Parathyroid adenoma (tissue), 2 donors: ENCODE results near the gene RNU7-1.

Experiments used
- H2AFZ ChIP-seq: fragments of 300-600 bp; sonication (generic); one replicate; pipeline ENCODE4 v1.7.0; 2017; ENCODE audit warnings: antibody characterized with exemption, mild to moderate bottlenecking
- H3K27ac ChIP-seq: fragments of 300-600 bp; sonication (generic); one replicate; pipeline ENCODE4 v1.7.0; 2017
- H3K27me3 ChIP-seq: fragments of 300-600 bp; sonication (generic); one replicate; pipeline ENCODE4 v1.7.0; 2017; ENCODE audit warnings: low read length; ENCODE audit not compliant: control insufficient read depth, insufficient read depth
- H3K36me3 ChIP-seq: fragments of 300-600 bp; sonication (generic); one replicate; pipeline ENCODE4 v1.7.0; 2017; ENCODE audit warnings: low read length; ENCODE audit not compliant: control insufficient read depth, insufficient read depth
- H3K4me1 ChIP-seq: fragments of 300-600 bp; sonication (generic); one replicate; pipeline ENCODE4 v1.7.0; 2017; ENCODE audit warnings: control low read depth
- H3K4me2 ChIP-seq: fragments of 300-600 bp; sonication (generic); one replicate; pipeline ENCODE4 v1.7.0; 2017; ENCODE audit warnings: low read length
- H3K4me3 ChIP-seq: fragments of 300-600 bp; sonication (generic); one replicate; pipeline ENCODE4 v1.7.0; 2017; ENCODE audit warnings: low read depth, low read length
- H3K79me2 ChIP-seq: fragments of 300-600 bp; sonication (generic); one replicate; pipeline ENCODE4 v1.7.0; 2017; ENCODE audit warnings: control low read depth
- H3K9ac ChIP-seq: fragments of 300-600 bp; sonication (generic); one replicate; pipeline ENCODE4 v1.7.0; 2017; ENCODE audit warnings: mild to moderate bottlenecking
- H3K9me3 ChIP-seq: fragments of 300-600 bp; sonication (generic); one replicate; pipeline ENCODE4 v1.7.0; 2017; ENCODE audit warnings: low read length; ENCODE audit not compliant: control insufficient read depth
- CTCF ChIP-seq: fragments of 300-600 bp; sonication (generic); IDR thresholded peaks from one replicate; pipeline ENCODE4 v1.7.0; 2017; ENCODE audit warnings: antibody characterized with exemption, mild to moderate bottlenecking
- donor health status: primary hyperparathyroidism.

The RNU7-1 gene

DNA sequence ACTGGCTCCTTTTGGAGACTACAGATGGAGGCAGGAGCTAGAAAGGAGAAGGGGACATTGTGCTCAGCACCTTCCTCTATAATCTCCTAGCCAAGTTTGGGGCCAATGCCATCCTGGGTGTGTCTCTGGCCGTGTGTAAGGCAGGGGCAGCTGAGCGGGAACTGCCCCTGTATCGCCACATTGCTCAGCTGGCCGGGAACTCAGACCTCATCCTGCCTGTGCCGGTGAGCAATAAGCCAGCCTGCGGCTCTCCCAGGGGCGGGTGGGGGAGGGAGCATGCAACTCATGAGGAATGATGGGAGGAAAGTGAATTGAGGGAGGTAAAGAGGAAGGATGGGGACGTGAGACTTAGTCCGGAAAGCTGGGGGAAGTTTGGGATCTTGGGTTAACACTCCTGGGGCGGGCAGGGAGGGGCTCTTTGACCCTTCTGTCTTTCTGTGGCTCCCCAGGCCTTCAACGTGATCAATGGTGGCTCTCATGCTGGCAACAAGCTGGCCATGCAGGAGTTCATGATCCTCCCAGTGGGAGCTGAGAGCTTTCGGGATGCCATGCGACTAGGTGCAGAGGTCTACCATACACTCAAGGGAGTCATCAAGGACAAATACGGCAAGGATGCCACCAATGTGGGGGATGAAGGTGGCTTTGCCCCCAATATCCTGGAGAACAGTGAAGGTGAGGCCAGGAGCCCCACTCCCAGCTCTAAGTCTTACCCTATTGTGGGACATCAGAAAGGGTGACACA lies 26.0 kb upstream of the RNU7-1 start:
- H3K4me3 ChIP-seq, result no peak overlapping the region
- no peak for TF ChIP-seq CTCF
- H3K4me1 ChIP-seq, result no peaks in the 10 kb centered on the region
- no peak overlapping the region for H2AFZ ChIP-seq
- no peaks in the 10 kb centered on the region for H3K79me2 ChIP-seq
- H3K9me3 ChIP-seq, result no peaks in the 10 kb centered on the region
- H3K4me2 ChIP-seq, result no peak overlapping the region
- no peaks in the 10 kb centered on the region for H3K27me3 ChIP-seq
- no peak overlapping the region for H3K27ac ChIP-seq
- no peaks in the 10 kb centered on the region for H3K36me3 ChIP-seq
- H3K9ac ChIP-seq, result no peak overlapping the region

GRCh38 chr12:6919588-6919987 lies 24.0 kb upstream of the RNU7-1 start:
- no peak for TF ChIP-seq CTCF
- Histone ChIP-seq H3K9ac (no peak overlapping the region), H3K27ac (no peak overlapping the region), H3K4me1 (peaks cover 3% of the 10 kb centered on the region), H3K9me3 (no peaks in the 10 kb centered on the region), H3K4me3 (no peak overlapping the region), H3K36me3 (no peaks in the 10 kb centered on the region), H3K4me2 (no peak overlapping the region), H2AFZ (no peak overlapping the region), H3K27me3 (no peaks in the 10 kb centered on the region), H3K79me2 (no peaks in the 10 kb centered on the region)

DNA sequence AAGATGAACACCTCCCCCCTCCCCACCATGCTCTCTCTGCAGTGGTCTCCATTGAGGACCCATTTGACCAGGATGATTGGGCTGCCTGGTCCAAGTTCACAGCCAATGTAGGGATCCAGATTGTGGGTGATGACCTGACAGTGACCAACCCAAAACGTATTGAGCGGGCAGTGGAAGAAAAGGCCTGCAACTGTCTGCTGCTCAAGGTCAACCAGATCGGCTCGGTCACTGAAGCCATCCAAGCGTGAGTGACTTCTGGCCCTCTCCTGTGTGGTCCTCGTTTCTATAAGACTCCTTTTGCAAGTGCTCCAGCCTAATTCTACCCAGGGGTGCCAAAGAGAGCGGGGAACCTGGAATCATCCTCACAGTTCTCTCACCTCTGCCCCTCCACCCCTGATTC lies 22.1 kb upstream of the RNU7-1 start:
- no peaks in the 10 kb centered on the region for H3K9me3 ChIP-seq
- H3K79me2 ChIP-seq, result no peaks in the 10 kb centered on the region
- no peaks in the 10 kb centered on the region for H3K36me3 ChIP-seq
- H3K4me2 ChIP-seq, result no peak overlapping the region
- no peak overlapping the region for H2AFZ ChIP-seq
- H3K9ac ChIP-seq, result no peak overlapping the region
- TF ChIP-seq CTCF, result no peak
- H3K4me3 ChIP-seq, result no peak overlapping the region
- no peaks in the 10 kb centered on the region for H3K27me3 ChIP-seq
- H3K27ac ChIP-seq, result no peak overlapping the region
- H3K4me1 ChIP-seq, result peaks cover 20% of the 10 kb centered on the region

DNA sequence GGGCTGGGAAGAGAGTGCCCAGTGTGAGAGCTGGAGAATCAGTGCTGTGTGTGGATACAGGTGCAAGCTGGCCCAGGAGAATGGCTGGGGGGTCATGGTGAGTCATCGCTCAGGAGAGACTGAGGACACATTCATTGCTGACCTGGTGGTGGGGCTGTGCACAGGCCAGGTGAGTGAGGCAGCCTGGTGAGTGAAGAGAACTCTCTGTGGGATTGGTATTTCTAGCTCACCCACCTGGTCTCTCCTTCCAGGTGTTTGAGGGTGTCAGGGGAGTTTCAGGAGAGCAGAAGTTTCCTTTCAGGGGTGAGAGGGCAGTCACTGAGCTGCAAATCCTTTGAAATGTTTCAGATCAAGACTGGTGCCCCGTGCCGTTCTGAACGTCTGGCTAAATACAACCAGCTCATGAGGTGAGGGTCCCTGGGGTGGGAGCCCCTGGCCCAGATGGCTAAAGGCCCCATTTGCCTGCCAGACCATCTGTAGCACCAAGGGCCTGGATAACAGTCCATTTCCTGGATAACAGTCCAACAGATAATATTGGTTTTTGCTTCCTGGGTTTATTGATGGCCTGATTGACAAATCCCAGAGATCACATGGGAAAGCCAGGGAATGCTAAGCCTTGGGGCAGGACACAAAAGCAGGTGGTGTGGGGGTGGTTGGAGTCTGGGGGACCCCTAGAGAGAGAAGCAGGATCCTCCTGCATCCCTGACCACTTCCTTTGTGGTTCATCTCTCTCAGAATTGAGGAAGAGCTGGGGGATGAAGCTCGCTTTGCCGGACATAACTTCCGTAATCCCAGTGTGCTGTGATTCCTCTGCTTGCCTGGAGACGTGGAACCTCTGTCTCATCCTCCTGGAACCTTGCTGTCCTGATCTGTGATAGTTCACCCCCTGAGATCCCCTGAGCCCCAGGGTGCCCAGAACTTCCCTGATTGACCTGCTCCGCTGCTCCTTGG lies 21.3 kb upstream of the RNU7-1 start:
- no peaks in the 10 kb centered on the region for H3K36me3 ChIP-seq
- H3K27ac ChIP-seq, result no peak overlapping the region
- no peaks in the 10 kb centered on the region for H3K27me3 ChIP-seq
- no peak overlapping the region for H3K4me3 ChIP-seq
- H3K9me3 ChIP-seq, result no peaks in the 10 kb centered on the region
- H2AFZ ChIP-seq, result no peak overlapping the region
- peaks cover 27% of the 10 kb centered on the region for H3K4me1 ChIP-seq
- peaks cover 1% of the 10 kb centered on the region for H3K79me2 ChIP-seq
- TF ChIP-seq CTCF, result no peak
- H3K4me2 ChIP-seq, result no peak overlapping the region
- no peak overlapping the region for H3K9ac ChIP-seq
